ENCODE measurements around the gene APOF.
A peak's percentile ranks its signal among the peaks of the same experiment; 100 is the strongest.
"Not testable (repeated sequence)": the region's sequence is repeated elsewhere in the genome, so short reads cannot be mapped to it uniquely, and the experiment has no call there.

APOF gene

GRCh38 chr12:56366948-56367347, 4.3 kb upstream of the APOF start:
- DNase-seq, result no peak

DNA sequence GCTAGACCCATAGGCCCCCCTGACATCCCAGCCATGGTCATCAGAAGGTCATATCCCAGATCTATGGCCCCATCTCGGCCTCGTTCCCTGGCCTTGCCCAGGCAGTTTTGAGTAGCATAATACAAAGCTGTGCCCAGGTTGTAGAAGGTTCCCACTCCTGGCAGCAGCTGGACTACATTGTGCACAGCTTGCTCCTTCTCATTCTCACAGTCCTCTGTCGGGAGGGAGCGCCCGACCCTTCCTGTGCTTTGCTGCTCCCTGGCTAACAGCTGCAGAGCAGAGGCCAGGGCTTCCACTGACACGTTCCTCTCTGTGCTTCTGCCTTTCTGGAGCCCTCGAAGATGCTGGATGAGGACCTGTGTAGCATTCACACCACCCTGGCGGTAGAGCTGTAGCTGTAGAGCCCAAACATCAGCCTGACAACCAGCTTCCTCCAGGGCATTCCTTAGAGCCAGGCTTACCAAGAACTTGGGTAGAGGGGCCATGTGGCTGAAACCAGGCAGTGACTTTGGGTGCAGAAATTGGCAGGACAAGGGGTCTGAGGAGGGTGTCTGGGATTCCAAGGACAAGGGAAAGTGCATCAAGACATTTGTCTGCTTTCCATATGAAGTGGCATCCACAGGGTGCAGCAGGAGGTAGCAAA, 1.0 kb downstream of the APOF start:
- no peak for DNase-seq

DNA sequence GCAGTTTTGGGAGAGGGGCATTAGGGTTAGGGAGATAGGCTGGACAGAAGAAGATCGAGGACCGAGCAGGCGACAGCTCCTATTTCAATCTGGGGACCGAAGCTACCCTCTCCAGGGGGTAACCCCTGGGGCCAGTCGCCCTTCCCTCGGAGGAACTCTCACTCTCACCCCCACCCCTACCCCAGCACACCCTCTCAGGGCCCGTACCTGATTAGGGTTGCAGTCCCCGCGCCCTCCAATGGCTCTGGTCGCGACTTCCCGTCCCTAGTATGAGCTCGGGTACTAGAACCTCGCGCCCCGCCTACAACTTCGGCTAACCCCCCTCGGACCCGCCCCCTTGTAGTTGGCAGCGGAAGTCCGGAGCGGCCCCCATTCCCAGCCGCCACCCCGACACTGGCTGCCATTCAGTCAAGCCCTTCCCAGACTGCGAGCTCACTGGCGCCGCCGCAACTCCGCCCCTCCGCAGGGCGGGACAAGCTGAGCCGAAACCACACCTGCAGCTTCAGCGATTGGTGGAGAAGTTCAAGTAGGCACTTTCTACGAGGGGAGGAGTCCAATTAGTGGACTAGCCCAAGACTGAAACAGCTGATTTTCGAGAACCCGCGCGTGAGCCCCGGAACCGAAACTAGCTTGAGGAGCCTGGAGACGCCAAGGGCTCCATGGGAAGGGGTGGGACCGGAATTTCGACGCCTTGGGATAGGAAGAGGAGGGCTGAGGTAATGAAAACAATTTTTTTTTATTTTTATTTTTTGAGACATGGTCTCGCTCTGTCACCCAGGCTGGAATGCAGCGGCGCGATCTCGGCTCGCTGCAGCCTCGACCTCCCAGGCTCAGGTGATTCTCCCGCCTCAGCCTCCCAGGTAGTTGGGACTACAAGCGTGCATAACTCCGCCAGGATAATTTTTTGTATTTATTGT, 2.5 kb downstream of the APOF start, which contains the start of gene STAT2:
Gene STAT2, minus strand, starts transcription at position 257 of the 917 bp plus-strand sequence. CDS start 3,536 bp downstream, outside the sequence.
- DNase-seq, result peak; percentile 98

DNA sequence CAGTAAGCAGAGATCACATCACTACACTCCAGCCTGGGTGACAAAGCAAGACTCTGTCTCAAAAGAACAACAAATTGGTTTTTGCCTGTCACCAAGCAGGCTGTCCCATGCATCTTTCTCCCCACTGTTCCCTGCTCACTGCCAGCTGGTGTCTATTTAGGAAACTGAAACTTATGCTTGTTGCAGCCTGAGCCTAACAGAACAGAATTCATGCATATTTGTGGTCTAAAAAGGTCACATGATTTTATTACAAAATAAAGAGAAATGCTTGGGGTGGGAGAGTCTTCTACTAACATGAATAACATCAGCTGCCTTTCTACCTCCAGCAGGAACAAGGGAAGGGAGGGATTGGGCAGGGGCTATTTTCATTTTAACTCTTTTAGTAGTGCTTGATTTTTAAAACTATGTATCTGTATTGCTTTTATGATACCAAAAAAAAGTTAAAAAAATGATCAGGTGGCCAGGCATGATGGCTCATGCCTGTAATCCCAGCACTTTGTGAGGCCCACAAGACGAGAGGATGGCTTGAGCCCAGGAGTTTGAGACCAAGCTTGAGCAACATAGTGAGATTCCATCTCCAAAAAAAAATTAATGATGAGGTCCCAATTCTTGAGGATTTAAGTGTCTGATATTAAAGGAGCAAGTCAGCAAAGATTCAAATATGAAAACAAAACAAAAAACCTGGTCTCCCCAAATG, 3.7 kb downstream of the APOF start:
- DNase-seq, result no peak

GRCh38 chr12:56351325-56351724, 11.3 kb downstream of the APOF start:
- no peak for DNase-seq

- no peak for DNase-seq
These were observed 12.0 kb downstream of the APOF start for GRCh38 chr12:56350662-56351061.

DNA sequence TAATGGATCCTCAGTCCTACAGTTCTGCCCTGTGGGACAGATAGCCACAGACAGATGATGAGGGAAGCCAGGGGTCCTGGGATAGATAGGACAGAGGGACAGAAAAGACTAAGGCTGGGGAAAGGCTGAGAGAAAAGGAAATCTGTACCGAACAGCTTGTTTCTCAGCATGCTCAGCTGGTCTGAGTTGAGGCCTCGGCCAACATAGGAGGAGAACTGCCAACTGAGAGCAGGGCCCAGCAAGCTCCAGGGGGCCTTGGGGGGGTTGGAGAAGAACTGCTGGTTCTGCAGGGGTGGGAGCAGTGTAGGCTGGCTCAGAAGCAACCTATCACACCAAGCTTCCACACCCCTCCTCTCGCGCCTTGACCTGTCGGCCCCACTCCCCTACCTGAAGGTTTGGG, 13.9 kb downstream of the APOF start:
- no peak for DNase-seq

- not testable (repeated sequence) for DNase-seq
These were observed 15.4 kb downstream of the APOF start for GRCh38 chr12:56347255-56347654.

DNA sequence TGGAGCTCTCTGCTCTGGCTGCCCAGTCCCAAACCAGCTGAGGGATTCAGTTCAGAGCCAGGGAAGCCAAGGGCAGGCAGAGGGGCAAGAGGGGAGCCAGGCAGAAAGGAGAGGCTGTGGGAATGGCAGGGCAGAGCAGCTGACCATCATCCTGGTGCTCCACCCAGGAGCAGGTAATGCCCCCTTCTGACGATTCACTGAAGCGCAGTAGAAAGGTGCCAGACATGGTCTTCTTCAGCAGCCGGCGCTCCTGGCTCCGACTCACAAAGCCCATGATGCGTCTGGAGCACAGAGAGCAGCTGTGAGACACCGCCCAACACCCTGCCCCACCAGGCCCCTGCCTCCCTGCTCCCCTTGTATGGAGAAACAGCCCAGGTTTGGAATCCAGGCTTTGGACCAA, 16.0 kb downstream of the APOF start:
- DNase-seq, result no peak

DNA sequence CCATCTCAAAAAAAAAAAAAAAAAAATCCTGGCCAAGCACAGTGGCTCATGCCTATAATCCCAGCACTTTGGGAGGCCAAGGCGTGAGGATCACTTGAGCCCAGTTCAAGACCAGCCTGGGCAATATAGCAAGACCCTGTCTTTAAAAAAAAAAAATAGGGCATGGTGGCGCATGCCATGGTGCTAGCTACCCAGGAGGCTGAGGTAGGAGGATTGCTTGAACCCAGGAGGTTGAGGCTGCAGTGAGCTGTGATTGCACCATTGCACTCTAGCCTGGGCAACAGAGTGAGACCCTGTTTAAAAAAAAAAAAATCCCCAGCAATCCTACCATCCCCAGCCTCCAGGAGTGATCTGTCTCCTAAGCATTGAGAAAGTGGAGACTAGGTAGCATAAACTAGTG, 20.4 kb downstream of the APOF start:
- DNase-seq, result not testable (repeated sequence)

DNA sequence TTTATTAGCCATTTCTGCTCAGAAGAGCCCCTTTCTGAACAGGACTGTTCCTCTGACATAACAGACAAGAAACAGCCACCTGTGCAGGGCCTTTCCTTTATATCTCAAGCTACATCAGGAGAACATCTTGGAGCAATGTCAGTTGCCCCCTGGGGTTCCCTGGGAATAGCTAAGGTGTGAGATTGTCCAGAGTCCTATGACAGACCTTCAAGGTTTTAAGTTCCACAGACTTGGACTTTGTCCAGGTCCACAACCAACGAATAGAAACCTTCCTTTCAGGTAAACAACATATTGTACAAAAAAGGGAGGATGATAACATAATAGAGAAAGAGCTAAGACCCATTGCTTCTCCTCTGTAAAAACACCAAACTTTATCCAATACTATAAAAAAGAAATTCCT, 21.0 kb downstream of the APOF start:
- DNase-seq, result no peak

- no peak for DNase-seq
These were observed 23.6 kb downstream of the APOF start for GRCh38 chr12:56339158-56339422.

- DNase-seq, result no peak
These were observed 24.1 kb downstream of the APOF start, which contains the start of gene IL23A for GRCh38 chr12:56338308-56339157. Gene IL23A, plus strand, starts transcription at chr12:56338884. Its CDS starts 161 bp downstream, at chr12:56339045.

GRCh38 chr12:56337753-56338251, 24.9 kb downstream of the APOF start:
- no peak for DNase-seq

GRCh38 chr12:56336361-56337167, 26.1 kb downstream of the APOF start:
- DNase-seq, result no peak

- DNase-seq, result not testable (repeated sequence)
These were observed 27.1 kb downstream of the APOF start for GRCh38 chr12:56335527-56335926.

DNA sequence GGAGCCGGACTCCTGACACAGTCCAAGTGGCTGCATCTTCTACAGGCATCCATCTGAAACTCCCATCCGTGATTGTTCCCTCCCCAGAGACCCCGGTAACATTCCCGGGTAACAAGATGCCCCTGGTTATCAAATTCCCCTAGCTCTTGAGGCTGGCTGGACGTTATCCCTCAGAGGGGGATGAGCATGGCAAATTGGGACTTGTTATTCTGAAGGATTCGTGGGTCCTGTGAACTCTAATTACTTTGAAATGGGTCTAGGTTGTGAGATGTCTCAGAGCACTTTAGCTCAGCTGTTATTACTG, 28.2 kb downstream of the APOF start:
- no peak for DNase-seq

DNA sequence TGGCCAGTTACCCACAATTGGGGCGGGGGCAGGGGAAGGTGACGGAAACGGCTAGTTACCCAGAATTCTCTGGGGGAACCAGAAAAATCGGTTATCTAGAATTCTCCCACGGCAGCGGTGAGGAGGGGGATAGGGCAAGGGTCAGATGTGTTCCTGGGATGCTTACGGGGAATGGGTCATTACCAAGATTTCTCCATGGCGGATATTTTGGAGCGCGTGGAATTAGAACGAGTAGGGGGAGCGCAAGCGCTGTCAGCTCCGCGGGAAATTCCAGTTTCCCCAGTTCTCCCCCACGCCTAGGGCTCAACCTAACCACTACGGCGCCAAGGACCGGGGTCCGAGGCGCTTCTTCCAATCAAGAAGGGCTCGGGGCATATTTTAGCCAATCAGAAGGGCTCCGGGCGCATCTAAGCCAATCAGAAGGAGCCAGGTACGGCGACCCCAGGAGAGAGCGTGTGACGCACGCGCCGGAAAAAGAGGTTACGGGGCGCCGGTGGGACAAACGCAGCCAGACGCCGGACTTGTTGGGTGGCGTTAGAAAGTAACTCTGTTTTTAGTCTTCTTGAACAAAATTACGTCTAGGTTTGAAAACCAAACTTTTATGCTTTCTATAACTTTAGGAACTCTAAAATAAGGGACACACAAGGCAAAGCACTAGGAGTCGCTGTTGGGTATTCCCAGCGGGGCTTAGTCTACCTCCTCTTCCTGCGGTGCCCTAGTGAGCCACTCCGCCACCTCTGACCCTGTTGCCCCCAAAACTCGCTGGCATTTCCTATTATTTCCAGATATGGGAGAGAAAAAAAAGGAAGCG, 28.8 kb downstream of the APOF start, which contains the start of gene PAN2:
Gene PAN2, minus strand, starts transcription at position 322 of the 811 bp plus-strand sequence. CDS start 906 bp downstream, outside the sequence.
- DNase-seq, result peak; percentile 94

DNA sequence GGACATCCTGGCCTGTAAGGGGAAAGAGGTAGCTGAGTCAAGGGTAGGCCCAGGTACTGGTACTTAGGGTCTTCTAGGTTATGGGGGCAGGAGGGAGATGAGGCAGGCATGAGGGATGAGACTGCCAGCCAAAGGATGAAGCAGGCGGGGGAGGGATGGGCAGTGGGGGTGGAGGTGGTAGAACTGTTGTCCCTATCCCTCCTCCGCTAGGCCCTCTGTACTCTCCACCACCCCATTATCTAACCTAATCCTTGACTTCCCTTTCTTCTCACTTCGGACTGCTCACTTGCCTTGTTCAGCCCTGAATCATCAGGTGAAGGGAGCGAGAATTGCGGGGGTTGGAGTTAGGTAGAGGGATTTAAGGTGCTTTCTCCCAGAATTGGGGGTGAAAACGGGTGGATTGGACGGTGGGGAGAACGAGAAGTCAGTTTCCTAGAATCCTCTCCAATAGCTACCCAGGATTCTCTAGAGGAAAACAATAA, 29.4 kb downstream of the APOF start:
- no peak for DNase-seq

- no peak for DNase-seq
These were observed 30.0 kb downstream of the APOF start for GRCh38 chr12:56332512-56333196.
